Keratinocyte (primary cell): Measurements from ENCODE around the gene PPARA. TPM values are rescaled to one million over a fixed set of nuclear protein-coding genes. Genes with fewer than 3 reads are reported as not detected.

Experiments
- DNase-seq: peaks from one replicate; pipeline ENCODE4 v3.0.0-alpha.2; 2011; ENCODE audit warnings: low read depth, missing footprints, low spot score
- FAIRE-seq: peaks from 2 replicates; lab custom pipeline; 2011; peaks lifted over from hg19 to GRCh38; lab: Jason Lieb, UNC
- H2AFZ ChIP-seq: 2 replicates; pipeline ENCODE4 v1.6.0; 2012; ENCODE audit warnings: low read length, control low read depth, inconsistent platforms; ENCODE audit not compliant: control insufficient read depth
- H3K27ac ChIP-seq: 2 replicates; pipeline ENCODE4 v1.5.1; 2011; ENCODE audit warnings: low read length; ENCODE audit not compliant: control insufficient read depth, insufficient read depth
- H3K27me3 ChIP-seq: 3 replicates; pipeline ENCODE4 v1.6.0; 2011; ENCODE audit warnings: low read length; ENCODE audit not compliant: control insufficient read depth, insufficient read depth; ENCODE audit errors: extremely low read depth
- H3K36me3 ChIP-seq, 2 experiments: 2 replicates in 1 of 2; 3 replicates in 1 of 2; pipeline ENCODE4 v1.5.1; 2011; ENCODE audit warnings: low read length in 2 of 2, mild to moderate bottlenecking in 1 of 2; ENCODE audit not compliant: control insufficient read depth in 2 of 2, insufficient read depth in 2 of 2; ENCODE audit errors: extremely low read depth in 1 of 2
- H3K4me1 ChIP-seq: 3 replicates; pipeline ENCODE4 v1.5.1; 2011; ENCODE audit warnings: low read length; ENCODE audit not compliant: control insufficient read depth, insufficient read depth; ENCODE audit errors: extremely low read depth
- H3K4me2 ChIP-seq: 3 replicates; pipeline ENCODE4 v1.6.0; 2011; ENCODE audit warnings: low read depth, low read length; ENCODE audit not compliant: control insufficient read depth, insufficient read depth; ENCODE audit errors: extremely low read depth
- H3K4me3 ChIP-seq, 3 experiments: fragments of 200-600 bp in 1 of 3; sonication (generic) in 1 of 3; 2 replicates in 2 of 3; 3 replicates in 1 of 3; pipeline ENCODE4 v1.5.1; 2011 to 2016; ENCODE audit warnings: low read length in 3 of 3, mild to moderate bottlenecking in 3 of 3, control low read depth in 2 of 3, inconsistent platforms in 1 of 3, low read depth in 1 of 3, mixed read lengths in 1 of 3, mixed run types in 1 of 3, moderate library complexity in 1 of 3; ENCODE audit not compliant: control insufficient read depth in 2 of 3, insufficient read depth in 2 of 3; ENCODE audit errors: extremely low read depth in 1 of 3
- H3K79me2 ChIP-seq: 2 replicates; pipeline ENCODE4 v1.6.0; 2012; ENCODE audit warnings: low read length; ENCODE audit not compliant: control insufficient read depth, insufficient read depth
- H3K9ac ChIP-seq: 3 replicates; pipeline ENCODE4 v1.6.0; 2011; ENCODE audit warnings: low read length; ENCODE audit not compliant: control insufficient read depth, insufficient read depth; ENCODE audit errors: extremely low read depth
- H3K9me1 ChIP-seq: 3 replicates; pipeline ENCODE4 v1.6.0; 2011; ENCODE audit warnings: low read length; ENCODE audit not compliant: control insufficient read depth, insufficient read depth; ENCODE audit errors: extremely low read depth
- H3K9me3 ChIP-seq: 2 replicates; pipeline ENCODE4 v1.5.1; 2012; ENCODE audit warnings: low read depth, low read length; ENCODE audit not compliant: control insufficient read depth
- H4K20me1 ChIP-seq: 3 replicates; pipeline ENCODE4 v1.6.0; 2011; ENCODE audit warnings: low read length; ENCODE audit not compliant: control insufficient read depth, insufficient read depth; ENCODE audit errors: extremely low read depth
- CTCF ChIP-seq, 3 experiments: IDR thresholded peaks in 1 of 3; conservative IDR thresholded peaks in 1 of 3; optimal IDR thresholded peaks in 1 of 3; 2 replicates in 2 of 3; 3 replicates in 1 of 3; pipeline versions ENCODE3 to v1.5.1; 2011; ENCODE audit warnings: low read length in 3 of 3, mild to moderate bottlenecking in 3 of 3, moderate library complexity in 2 of 3, control low read depth in 1 of 3, inconsistent platforms in 1 of 3; ENCODE audit not compliant: insufficient read depth in 2 of 3; ENCODE audit errors: extremely low read depth in 1 of 3
- EZH2 ChIP-seq: IDR thresholded peaks from one replicate; pipeline ENCODE4 v1.6.1; 2012; ENCODE audit warnings: inconsistent platforms, mild to moderate bottlenecking, low read length, moderate library complexity
- dilution Hi-C: fragments of 300-500 bp; cut with MboI; formaldehyde crosslinking; loops from one replicate; pipeline ENCODE4 v1.7.0; 2020; ENCODE audit warnings: low sequenced_read_pairs; ENCODE audit not compliant: extremely low pct_ligation_motif_present
- polyA plus RNA-seq, 5 experiments: library from polyadenylated mRNA; depleted of rRNA in 3 of 5; stranded (reverse) in 3 of 5; stranded (forward) in 1 of 5; unstranded in 1 of 5; fragments of >200 nt; gene quantifications; 1 replicate in 1 of 5; 2 replicates in 3 of 5; 3 replicates in 1 of 5; pipeline versions ENCODE4 v1.2.1 to v1.2.3, GENCODE V29; 2011 to 2012; ENCODE audit warnings: missing spikeins in 2 of 5, low read depth in 1 of 5, low replicate concordance in 1 of 5

PPARA gene
- polyA plus RNA-seq, 1 donor (not counting 4 experiments of a cell fraction or from before 2014, with no cell fraction given), result 4.9 TPM

DNA sequence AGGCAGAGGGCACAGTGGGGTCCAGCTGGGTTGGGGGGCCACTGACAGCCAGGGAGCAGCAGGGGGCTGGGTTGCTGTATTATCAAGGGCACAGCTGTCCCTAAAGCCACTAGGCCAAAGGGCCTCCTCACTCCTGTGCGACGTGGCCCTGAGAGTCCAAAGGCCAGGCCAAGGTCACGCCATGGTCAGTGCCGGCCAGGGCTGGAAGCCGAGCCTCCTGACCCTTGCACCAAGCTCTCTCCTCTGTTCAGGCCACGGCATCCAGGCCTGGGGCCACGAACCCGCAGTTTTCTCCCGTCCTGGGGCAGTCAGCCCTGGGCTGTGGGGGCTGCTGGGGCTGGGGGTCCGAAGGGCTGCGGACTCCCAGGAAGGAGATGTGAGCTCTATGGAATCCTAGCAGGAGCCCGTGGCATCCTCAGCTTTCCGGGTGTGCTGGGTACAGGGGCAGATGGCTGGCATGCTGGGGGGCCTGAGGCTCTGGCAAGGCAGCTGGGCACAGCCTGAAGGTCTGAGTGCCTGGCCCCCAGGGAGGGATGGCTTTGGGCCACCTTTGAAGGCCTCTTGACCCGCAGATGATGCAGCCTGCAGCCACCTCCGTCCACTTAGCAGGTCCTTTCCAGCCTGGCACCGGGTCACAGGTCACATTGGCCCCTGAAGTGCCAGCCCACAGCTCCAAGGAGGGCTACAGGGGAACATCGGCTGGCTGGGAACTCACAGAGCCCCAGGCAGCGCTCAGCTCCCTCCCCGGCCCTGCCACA is 17.3 kb upstream of the PPARA start:
- FAIRE-seq (no peak), DNase-seq (no peak)
- no peaks in the 10 kb centered on the region for H3K36me3 ChIP-seq
- H3K79me2 ChIP-seq, result no peaks in the 10 kb centered on the region
- H3K4me2 ChIP-seq, result no peak overlapping the region
- no peak overlapping the region for H2AFZ ChIP-seq
- dilution Hi-C loops, result no loop called here
- H3K27ac ChIP-seq, result no peak overlapping the region
- no peak overlapping the region for H3K9ac ChIP-seq
- H3K4me3 ChIP-seq, result no peak overlapping the region
- no peaks in the 10 kb centered on the region for H3K4me1 ChIP-seq
- no peaks in the 10 kb centered on the region for H3K27me3 ChIP-seq
- TF ChIP-seq EZH2 (no peak), CTCF (optimal IDR thresholded peaks at IDR 0.05 in 1 of 3, IDR thresholded peaks at IDR 0.05 in 1 of 3, conservative IDR thresholded peaks at IDR 0.05 in 1 of 3; ENCODE audit: extremely low read depth in 1 of 3, insufficient read depth in 2 of 3, low read length in 3 of 3) (no peak)
- no peaks in the 10 kb centered on the region for H4K20me1 ChIP-seq
- no peaks in the 10 kb centered on the region for H3K9me1 ChIP-seq
- no peaks in the 10 kb centered on the region for H3K9me3 ChIP-seq

DNA sequence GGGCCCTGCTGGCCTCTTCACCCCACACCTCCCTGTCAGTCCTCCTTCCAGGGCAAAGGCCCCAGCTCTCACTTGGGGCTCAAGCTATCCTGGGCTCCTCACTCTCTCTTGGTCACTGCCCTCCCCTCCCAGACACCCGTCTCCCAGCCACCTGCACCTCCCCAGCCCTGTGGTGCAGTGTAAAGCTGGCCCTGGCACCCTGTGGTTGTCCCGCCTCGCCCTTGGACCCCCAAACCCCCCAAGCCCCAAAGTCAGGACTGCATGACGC is 16.8 kb upstream of the PPARA start:
- Histone ChIP-seq H3K9me3 (no peaks in the 10 kb centered on the region), H3K9ac (no peak overlapping the region), H3K36me3 (no peaks in the 10 kb centered on the region), H3K27ac (no peak overlapping the region), H3K4me3 (no peak overlapping the region), H4K20me1 (no peaks in the 10 kb centered on the region), H3K4me1 (no peaks in the 10 kb centered on the region), H2AFZ (no peak overlapping the region), H3K79me2 (no peaks in the 10 kb centered on the region), H3K4me2 (no peak overlapping the region), H3K9me1 (no peaks in the 10 kb centered on the region), H3K27me3 (no peaks in the 10 kb centered on the region)
- DNase-seq (no peak), FAIRE-seq (no peak)
- dilution Hi-C loops, result no loop called here
- no peak for TF ChIP-seq EZH2
- TF ChIP-seq CTCF (optimal IDR thresholded peaks at IDR 0.05 in 1 of 3, IDR thresholded peaks at IDR 0.05 in 1 of 3, conservative IDR thresholded peaks at IDR 0.05 in 1 of 3; ENCODE audit: extremely low read depth in 1 of 3, insufficient read depth in 2 of 3, low read length in 3 of 3), result no peak
